H1 (cell line): ENCODE results near the gene ADAMTS14. TPM values are rescaled to one million over a fixed set of nuclear protein-coding genes. Genes with fewer than 3 reads are reported as not detected.

ENCODE experiments used
- CTCF ChIA-PET: fragments of 300-600 bp; sonication (Branson Sonifier 250); formaldehyde crosslinking; loops from one replicate; lab custom pipeline; 2021; ENCODE audit not compliant: partially characterized antibody; lab: Charles Lee
- POLR2A ChIA-PET: fragments of 300-600 bp; sonication (Branson Sonifier 250); formaldehyde crosslinking; loops from one replicate; lab custom pipeline; 2021; ENCODE audit warnings: inconsistent platforms; ENCODE audit not compliant: partially characterized antibody; lab: Charles Lee
- DNase-seq, 2 experiments: peaks; one replicate each; pipeline versions ENCODE4 v3.0.0 to v3.0.0-alpha.2; 2010 to 2022; ENCODE audit warnings: low spot score in 2 of 2, low read depth in 1 of 2, mixed read lengths in 1 of 2
- FAIRE-seq: peaks from 2 replicates; lab custom pipeline; 2011; peaks lifted over from hg19 to GRCh38; lab: Jason Lieb, UNC
- H2AFZ ChIP-seq: 2 replicates; pipeline ENCODE4 v1.8.1; 2012; ENCODE audit warnings: low read length, inconsistent platforms
- H2AK5ac ChIP-seq: 2 replicates; pipeline ENCODE4 v1.6.1; 2013; ENCODE audit warnings: low read depth, low read length
- H2BK120ac ChIP-seq: replicated peaks from 2 replicates; pipeline ENCODE3; 2013; ENCODE audit warnings: low read depth, low read length, inconsistent platforms
- H2BK12ac ChIP-seq: 2 replicates; pipeline ENCODE4 v1.6.1; 2013; ENCODE audit warnings: low read depth, low read length
- H2BK15ac ChIP-seq: 2 replicates; pipeline ENCODE4 v1.6.1; 2013; ENCODE audit warnings: low read length
- H2BK20ac ChIP-seq: 2 replicates; pipeline ENCODE4 v1.6.1; 2013; ENCODE audit warnings: low read length
- H2BK5ac ChIP-seq: 2 replicates; pipeline ENCODE4 v1.6.1; 2013; ENCODE audit warnings: low read depth, low read length
- H3K14ac ChIP-seq: 2 replicates; pipeline ENCODE4 v1.6.1; 2013; ENCODE audit warnings: inconsistent platforms; ENCODE audit not compliant: insufficient read length
- H3K18ac ChIP-seq: 2 replicates; pipeline ENCODE4 v1.6.1; 2013; ENCODE audit warnings: low read length; ENCODE audit errors: extremely low read depth
- H3K23ac ChIP-seq: 2 replicates; pipeline ENCODE4 v1.6.1; 2013; ENCODE audit warnings: inconsistent platforms; ENCODE audit not compliant: insufficient read length
- H3K23me2 ChIP-seq: 2 replicates; pipeline ENCODE4 v1.6.1; 2013; ENCODE audit warnings: low read depth, low read length
- H3K27ac ChIP-seq: 2 replicates; pipeline ENCODE4 v1.6.1; 2011; ENCODE audit warnings: low read depth, low read length, inconsistent platforms
- H3K27me3 ChIP-seq, 4 experiments: replicated peaks in 1 of 4; 1 replicate in 1 of 4; 2 replicates in 3 of 4; pipeline versions ENCODE4 v1.6.1 to v1.8.1; 2011 to 2013; ENCODE audit warnings: low read length in 3 of 4, mild to moderate bottlenecking in 3 of 4, inconsistent platforms in 2 of 4, mixed read lengths in 2 of 4, moderate library complexity in 1 of 4; ENCODE audit not compliant: control insufficient read depth in 3 of 4, insufficient read depth in 3 of 4; ENCODE audit errors: extremely low read depth in 1 of 4
- H3K36me3 ChIP-seq, 4 experiments: 2 replicates each; pipeline versions ENCODE4 v1.6.1 to v1.8.1; 2011 to 2013; ENCODE audit warnings: mild to moderate bottlenecking in 4 of 4, low read length in 3 of 4, moderate library complexity in 2 of 4, control low read depth in 1 of 4, inconsistent platforms in 1 of 4; ENCODE audit not compliant: insufficient read depth in 4 of 4, control insufficient read depth in 2 of 4
- H3K4ac ChIP-seq: replicated peaks from 2 replicates; pipeline ENCODE3; 2013; ENCODE audit warnings: low read length, low read depth, mixed read lengths, inconsistent platforms; ENCODE audit not compliant: insufficient read length
- H3K4me1 ChIP-seq, 4 experiments: replicated peaks in 1 of 4; 1 replicate in 1 of 4; 2 replicates in 3 of 4; pipeline versions ENCODE4 v1.6.1 to v1.8.1; 2011 to 2013; ENCODE audit warnings: low read length in 3 of 4, inconsistent platforms in 2 of 4, mixed read lengths in 1 of 4; ENCODE audit not compliant: insufficient read depth in 4 of 4, control insufficient read depth in 3 of 4
- H3K4me2 ChIP-seq, 2 experiments: 2 replicates each; pipeline versions ENCODE4 v1.6.1 to v1.8.1; 2011 to 2013; ENCODE audit warnings: low read depth in 2 of 2, low read length in 2 of 2, control low read depth in 1 of 2, inconsistent platforms in 1 of 2, mild to moderate bottlenecking in 1 of 2; ENCODE audit not compliant: insufficient read depth in 1 of 2
- H3K4me3 ChIP-seq, 4 experiments: fragments of 200-600, 300-600 bp in 1 of 4; sonication (generic), shearing (Covaris generic), sonication (Bioruptor Twin) in 1 of 4; 2 replicates each; pipeline versions ENCODE4 v1.5.1 to v1.8.1; 2011 to 2016; ENCODE audit warnings: low read length in 4 of 4, low read depth in 3 of 4, control low read depth in 2 of 4, inconsistent platforms in 2 of 4, mild to moderate bottlenecking in 2 of 4, mixed read lengths in 1 of 4, moderate library complexity in 1 of 4; ENCODE audit not compliant: insufficient read depth in 2 of 4; ENCODE audit errors: extremely low read depth in 1 of 4
- H3K56ac ChIP-seq: replicated peaks from 2 replicates; pipeline ENCODE3; 2013; ENCODE audit warnings: low read depth, mild to moderate bottlenecking, mixed read lengths, low read length, inconsistent platforms; ENCODE audit not compliant: insufficient read length
- H3K79me1 ChIP-seq: 2 replicates; pipeline ENCODE4 v1.6.1; 2013; ENCODE audit warnings: low read depth, low read length, control low read depth
- H3K79me2 ChIP-seq, 2 experiments: 2 replicates each; pipeline versions ENCODE4 v1.6.1 to v1.8.1; 2012 to 2013; ENCODE audit warnings: low read length in 2 of 2, mild to moderate bottlenecking in 2 of 2, inconsistent platforms in 1 of 2; ENCODE audit not compliant: insufficient read depth in 2 of 2, control insufficient read depth in 1 of 2
- H3K9ac ChIP-seq, 4 experiments: replicated peaks in 1 of 4; 1 replicate in 1 of 4; 2 replicates in 3 of 4; pipeline versions ENCODE4 v1.6.1 to v1.8.1; 2011 to 2013; ENCODE audit warnings: low read depth in 3 of 4, low read length in 3 of 4, control low read depth in 2 of 4, mild to moderate bottlenecking in 2 of 4, moderate library complexity in 2 of 4, inconsistent platforms in 1 of 4; ENCODE audit errors: extremely low read depth in 1 of 4
- H3K9me3 ChIP-seq, 2 experiments: 2 replicates each; pipeline versions ENCODE4 v1.6.1 to v1.8.1; 2012 to 2013; ENCODE audit warnings: mild to moderate bottlenecking in 2 of 2, moderate library complexity in 2 of 2, control low read depth in 1 of 2, inconsistent platforms in 1 of 2, low read depth in 1 of 2, low read length in 1 of 2, mixed read lengths in 1 of 2; ENCODE audit not compliant: insufficient read depth in 2 of 2
- H4K20me1 ChIP-seq, 2 experiments: replicated peaks in 1 of 2; 2 replicates each; pipeline versions ENCODE3 to v1.8.1; 2011 to 2013; ENCODE audit warnings: inconsistent platforms in 2 of 2, low read length in 2 of 2, mild to moderate bottlenecking in 1 of 2; ENCODE audit not compliant: insufficient read depth in 2 of 2, control insufficient read depth in 1 of 2
- H4K5ac ChIP-seq: 2 replicates; pipeline ENCODE4 v1.6.1; 2013; ENCODE audit warnings: low read length, low read depth, mixed read lengths, inconsistent platforms; ENCODE audit not compliant: insufficient read length
- H4K8ac ChIP-seq: 2 replicates; pipeline ENCODE4 v1.8.0; 2013; ENCODE audit warnings: mild to moderate bottlenecking, moderate library complexity, low read length, inconsistent platforms; ENCODE audit not compliant: insufficient read depth; ENCODE audit errors: extremely low read depth
- H4K91ac ChIP-seq: replicated peaks from 2 replicates; pipeline ENCODE3; 2013; ENCODE audit warnings: low read length, mixed read lengths, inconsistent platforms; ENCODE audit not compliant: insufficient read length
- ATF3 ChIP-seq: IDR thresholded peaks from 2 replicates; pipeline ENCODE4 v1.6.1; 2011; ENCODE audit warnings: low read depth, mild to moderate bottlenecking, low read length; ENCODE audit not compliant: insufficient read depth
- E2F6 ChIP-seq: IDR thresholded peaks from 2 replicates; pipeline ENCODE4 v1.6.1; 2012; ENCODE audit warnings: inconsistent platforms
- KDM5A ChIP-seq: fragments of 200-600 bp; IDR thresholded peaks from 2 replicates; pipeline ENCODE4 v1.7.1; 2012; ENCODE audit warnings: mild to moderate bottlenecking, low read length, inconsistent platforms, mixed read lengths
- WGBS, 2 experiments: shearing (Covaris generic) in 1 of 2; methylation state at CpG; one replicate each; pipeline versions ENCODE4 v1.1.6 to v1.1.7; 2013 to 2015; ENCODE audit warnings: low lambda C conversion rate in 2 of 2, mixed read lengths in 2 of 2, inconsistent platforms in 1 of 2, low coverage in 1 of 2, missing lambda C conversion rate in 1 of 2; ENCODE audit not compliant: insufficient replicate concordance in 2 of 2, insufficient coverage in 1 of 2, insufficient read length in 1 of 2; ENCODE audit errors: extremely low coverage in 1 of 2, missing lambda C conversion rate in 1 of 2; 5-methylcytosine and 5-hydroxymethylcytosine counted together
- polyA plus RNA-seq, 7 experiments: library from polyadenylated mRNA; depleted of rRNA in 3 of 7; stranded (reverse) in 5 of 7; unstranded in 2 of 7; fragments of >200 nt in 5 of 7; fragments of 200-250 nt in 2 of 7; gene quantifications; 1 replicate in 5 of 7; 2 replicates in 1 of 7; 4 replicates in 1 of 7; pipeline versions ENCODE4 v1.2.1 to v1.2.3, GENCODE V29; 2011 to 2013; ENCODE audit warnings: missing spikeins in 2 of 7, mixed read lengths in 2 of 7
- total RNA-seq: library from RNA; stranded (reverse); fragmentation: NEBNext Ultra II Directional; extraction: Animal tissue kit (Norgen Biotek cat#: 25700); gene quantifications from 2 replicates; pipeline ENCODE4 v1.2.1, GENCODE V29; 2021

ADAMTS14 gene
- total and polyA plus RNA-seq, 2 of the 8 experiments (the other 6 are each of a cell fraction or from before 2014, with no cell fraction given): 2.0 to 2.3 TPM

- Histone ChIP-seq H3K27ac (no peak overlapping the region), H4K20me1 (peaks cover 0 to 2% of the 10 kb centered on the region in 2 experiments), H3K23me2 (no peaks in the 10 kb centered on the region), H4K91ac (no peak overlapping the region), H3K27me3 (no peaks in the 10 kb centered on the region), H3K9ac (no peak overlapping the region), H3K23ac (no peak overlapping the region), H2BK5ac (no peak overlapping the region), H2BK15ac (no peak overlapping the region), H2BK20ac (no peak overlapping the region), H4K5ac (no peak overlapping the region), H3K56ac (no peak overlapping the region), H2AK5ac (no peak overlapping the region), H3K14ac (no peak overlapping the region), H3K4me1 (peaks cover 0 to under 1% (median 0%) of the 10 kb centered on the region in 4 experiments; a peak in 1 of 7 replicates), H3K18ac (no peak overlapping the region), H3K79me1 (no peaks in the 10 kb centered on the region), H3K4ac (no peak overlapping the region), H3K79me2 (no peaks in the 10 kb centered on the region), H3K4me3 (no peak overlapping the region), H3K36me3 (no peaks in the 10 kb centered on the region; a peak in 1 of 8 replicates), H3K4me2 (no peak overlapping the region), H3K9me3 (no peaks in the 10 kb centered on the region), H2BK120ac (no peak overlapping the region), H2BK12ac (no peak overlapping the region), H2AFZ (no peak overlapping the region), H4K8ac (no peak overlapping the region)
- POLR2A ChIA-PET: no interaction called here
- no peak for FAIRE-seq
- CTCF ChIA-PET: interaction anchor here (0.9 to 2.3 kb wide), 5 partner anchors 10 to 185 kb away, joined by 3 to 8 read pairs (median 4); no protein-coding TSS in a partner anchor
- TF ChIP-seq ATF3 (no peak), E2F6 (no peak), KDM5A (no peak)
- no peak for DNase-seq
- WGBS, 2 experiments: 83% methylated on average over 13 of the region's 13 CpGs; no CpG with 5 or more reads in 1 of the 2 experiments
Observed at GRCh38 chr10:70743879-70744278, 71.6 kb downstream of the ADAMTS14 start.
